ENCODE results near the gene ATN1.
A peak's percentile ranks its signal among the peaks of the same experiment; 100 is the strongest.

ATN1 gene

GRCh38 chr12:6934110-6934509 lies 6.4 kb downstream of the ATN1 start:
- H3K4me3 ChIP-seq (ENCODE audit: low read depth, low read length): no peak overlapping the region
- TF ChIP-seq CTCF (IDR thresholded peaks at IDR 0.05; ENCODE audit: low read depth, low read length): no peak

GRCh38 chr12:6935371-6936193 lies 7.8 kb downstream of the ATN1 start:
- no peak overlapping the region for H3K4me3 ChIP-seq (ENCODE audit: low read depth, low read length)
- TF ChIP-seq CTCF (IDR thresholded peaks at IDR 0.05; ENCODE audit: low read depth, low read length): no peak

DNA sequence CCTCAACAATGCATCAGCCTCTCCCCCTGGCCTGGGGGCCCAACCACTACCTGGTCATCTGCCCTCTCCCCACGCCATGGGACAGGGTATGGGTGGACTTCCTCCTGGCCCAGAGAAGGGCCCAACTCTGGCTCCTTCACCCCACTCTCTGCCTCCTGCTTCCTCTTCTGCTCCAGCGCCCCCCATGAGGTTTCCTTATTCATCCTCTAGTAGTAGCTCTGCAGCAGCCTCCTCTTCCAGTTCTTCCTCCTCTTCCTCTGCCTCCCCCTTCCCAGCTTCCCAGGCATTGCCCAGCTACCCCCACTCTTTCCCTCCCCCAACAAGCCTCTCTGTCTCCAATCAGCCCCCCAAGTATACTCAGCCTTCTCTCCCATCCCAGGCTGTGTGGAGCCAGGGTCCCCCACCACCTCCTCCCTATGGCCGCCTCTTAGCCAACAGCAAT lies 8.5 kb downstream of the ATN1 start:
- no peak for TF ChIP-seq CTCF (IDR thresholded peaks at IDR 0.05; ENCODE audit: low read depth, low read length)

DNA sequence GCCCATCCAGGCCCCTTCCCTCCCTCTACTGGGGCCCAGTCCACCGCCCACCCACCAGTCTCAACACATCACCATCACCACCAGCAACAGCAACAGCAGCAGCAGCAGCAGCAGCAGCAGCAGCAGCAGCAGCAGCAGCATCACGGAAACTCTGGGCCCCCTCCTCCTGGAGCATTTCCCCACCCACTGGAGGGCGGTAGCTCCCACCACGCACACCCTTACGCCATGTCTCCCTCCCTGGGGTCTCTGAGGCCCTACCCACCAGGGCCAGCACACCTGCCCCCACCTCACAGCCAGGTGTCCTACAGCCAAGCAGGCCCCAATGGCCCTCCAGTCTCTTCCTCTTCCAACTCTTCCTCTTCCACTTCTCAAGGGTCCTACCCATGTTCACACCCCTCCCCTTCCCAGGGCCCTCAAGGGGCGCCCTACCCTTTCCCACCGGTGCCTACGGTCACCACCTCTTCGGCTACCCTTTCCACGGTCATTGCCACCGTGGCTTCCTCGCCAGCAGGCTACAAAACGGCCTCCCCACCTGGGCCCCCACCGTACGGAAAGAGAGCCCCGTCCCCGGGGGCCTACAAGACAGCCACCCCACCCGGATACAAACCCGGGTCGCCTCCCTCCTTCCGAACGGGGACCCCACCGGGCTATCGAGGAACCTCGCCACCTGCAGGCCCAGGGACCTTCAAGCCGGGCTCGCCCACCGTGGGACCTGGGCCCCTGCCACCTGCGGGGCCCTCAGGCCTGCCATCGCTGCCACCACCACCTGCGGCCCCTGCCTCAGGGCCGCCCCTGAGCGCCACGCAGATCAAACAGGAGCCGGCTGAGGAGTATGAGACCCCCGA lies 9.1 kb downstream of the ATN1 start:
- no peak for TF ChIP-seq CTCF (IDR thresholded peaks at IDR 0.05; ENCODE audit: low read depth, low read length)
- H3K4me3 ChIP-seq (ENCODE audit: low read depth, low read length): peak overlapping the region; percentile 58; the same call in 1 of the 2 replicates

More for the DNA sequence above, 8.5 kb downstream of the ATN1 start:
- no peak overlapping the region for H3K4me3 ChIP-seq (ENCODE audit: low read depth, low read length)

DNA sequence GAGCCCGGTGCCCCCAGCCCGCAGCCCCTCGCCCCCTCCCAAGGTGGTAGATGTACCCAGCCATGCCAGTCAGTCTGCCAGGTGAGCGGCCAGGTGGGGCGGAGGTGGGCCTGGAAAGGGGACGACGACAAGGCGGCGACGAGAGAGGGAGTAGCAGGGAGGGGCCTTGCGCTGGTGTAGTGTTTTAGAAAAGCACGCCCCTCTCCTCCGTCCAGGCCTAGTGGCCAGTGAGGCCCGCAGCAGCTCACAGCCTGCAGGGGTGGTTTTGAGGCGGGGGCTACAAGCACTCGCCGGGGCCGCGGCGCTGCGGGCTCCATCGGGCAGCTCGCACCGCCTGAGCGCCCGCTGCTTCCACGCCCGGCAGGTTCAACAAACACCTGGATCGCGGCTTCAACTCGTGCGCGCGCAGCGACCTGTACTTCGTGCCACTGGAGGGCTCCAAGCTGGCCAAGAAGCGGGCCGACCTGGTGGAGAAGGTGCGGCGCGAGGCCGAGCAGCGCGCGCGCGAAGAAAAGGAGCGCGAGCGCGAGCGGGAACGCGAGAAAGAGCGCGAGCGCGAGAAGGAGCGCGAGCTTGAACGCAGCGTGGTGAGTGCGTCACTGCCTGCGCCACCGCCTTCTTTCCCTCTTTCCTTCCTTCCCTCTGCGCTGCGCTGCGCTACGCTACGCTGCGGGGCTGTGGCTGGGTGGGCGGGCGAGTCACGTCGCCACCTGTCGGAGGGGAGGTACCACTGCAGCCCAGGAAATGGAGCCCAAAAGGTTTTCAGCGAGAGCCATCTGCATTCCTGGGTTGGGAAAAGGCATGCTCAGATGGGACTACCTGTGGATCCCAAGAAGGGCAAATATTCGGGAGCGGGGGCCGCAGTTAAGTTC lies 10.0 kb downstream of the ATN1 start:
- peak; percentile 84 for TF ChIP-seq CTCF (IDR thresholded peaks at IDR 0.05; ENCODE audit: low read depth, low read length)
- H3K4me3 ChIP-seq (ENCODE audit: low read depth, low read length): peak overlapping the region; percentile 58

- peak overlapping the region; percentile 58 for H3K4me3 ChIP-seq (ENCODE audit: low read depth, low read length)
- TF ChIP-seq CTCF (IDR thresholded peaks at IDR 0.05; ENCODE audit: low read depth, low read length): no peak
These were observed 10.8 kb downstream of the ATN1 start for GRCh38 chr12:6938353-6939190.

All from WI38 (cell line).